GM19395 (cell line): ENCODE results near the gene ADAMTS10.
"Not testable (repeated sequence)": the region's sequence is repeated elsewhere in the genome, so short reads cannot be mapped to it uniquely, and the experiment has no call there.

Experiments
- ATAC-seq: cut with Tn5 transposase; IDR thresholded peaks from one replicate; pipeline ENCODE4 v1.9.1; 2021; ENCODE audit warnings: mild to moderate bottlenecking, moderate library complexity; ENCODE audit not compliant: unreplicated experiment

Gene ADAMTS10

DNA sequence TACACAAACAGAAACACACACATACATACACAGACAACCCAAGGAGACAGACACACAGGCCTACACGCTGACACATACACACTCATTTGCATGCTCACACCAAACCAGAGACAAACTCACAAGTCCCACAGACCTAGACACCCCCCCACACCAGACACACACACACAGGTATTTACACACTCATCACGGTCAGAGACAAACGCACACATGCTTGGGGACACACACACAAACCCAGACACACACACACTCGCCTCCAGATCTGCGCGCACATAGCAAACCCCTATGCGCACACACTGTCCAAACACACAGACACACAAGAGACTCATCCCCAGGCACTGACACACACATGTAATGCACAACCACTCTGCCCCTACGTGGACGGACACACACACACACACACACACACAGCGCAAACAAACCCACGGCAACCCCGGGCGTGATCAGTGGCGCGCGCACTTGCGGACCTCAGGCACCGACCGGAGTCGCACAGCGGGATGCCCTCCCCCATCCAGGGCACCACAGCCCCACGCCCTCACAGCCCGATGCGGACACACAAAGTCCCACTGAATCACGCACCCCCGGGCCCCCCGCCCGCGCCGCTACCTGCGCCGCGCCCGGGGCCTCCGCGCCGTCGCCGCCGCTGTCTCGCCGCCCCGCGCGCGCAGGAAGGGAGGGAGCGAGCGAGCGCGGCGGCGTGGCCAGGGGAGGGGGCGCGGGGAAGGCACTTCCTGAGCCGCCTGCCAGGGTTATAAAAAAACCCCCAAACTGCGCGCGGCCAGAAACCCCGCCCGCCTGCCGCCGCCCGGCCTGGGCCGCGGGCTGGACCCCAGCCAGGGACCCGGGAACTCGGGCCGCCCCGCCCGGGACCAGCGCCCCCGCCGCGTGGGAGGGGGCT lies at the start of gene ADAMTS10:
Gene ADAMTS10, minus strand, starts transcription at position 675 of the 895 bp plus-strand sequence. CDS start 5,005 bp downstream, outside the sequence.
- no peak for ATAC-seq

DNA sequence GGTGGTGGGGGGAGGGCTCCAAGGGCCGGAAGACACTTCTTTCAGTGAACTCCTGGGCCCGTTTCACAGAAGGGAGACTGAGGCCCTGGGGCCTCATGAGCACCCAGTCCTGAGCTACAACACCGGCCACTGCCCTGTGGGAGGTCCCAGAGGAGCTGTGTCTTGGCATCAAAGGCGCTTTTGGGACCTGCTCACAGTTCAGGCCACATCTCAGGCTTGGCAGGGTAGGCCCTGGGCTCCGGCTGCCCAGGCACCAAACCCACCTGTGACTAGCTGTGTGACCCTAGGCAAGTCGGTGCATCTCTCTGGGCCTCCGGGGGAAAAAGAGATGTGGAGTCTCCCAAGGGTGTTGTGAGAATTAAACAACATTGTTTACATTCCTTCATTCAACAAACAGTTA lies 49.4 kb upstream of the ADAMTS10 start:
- ATAC-seq: no peak

DNA sequence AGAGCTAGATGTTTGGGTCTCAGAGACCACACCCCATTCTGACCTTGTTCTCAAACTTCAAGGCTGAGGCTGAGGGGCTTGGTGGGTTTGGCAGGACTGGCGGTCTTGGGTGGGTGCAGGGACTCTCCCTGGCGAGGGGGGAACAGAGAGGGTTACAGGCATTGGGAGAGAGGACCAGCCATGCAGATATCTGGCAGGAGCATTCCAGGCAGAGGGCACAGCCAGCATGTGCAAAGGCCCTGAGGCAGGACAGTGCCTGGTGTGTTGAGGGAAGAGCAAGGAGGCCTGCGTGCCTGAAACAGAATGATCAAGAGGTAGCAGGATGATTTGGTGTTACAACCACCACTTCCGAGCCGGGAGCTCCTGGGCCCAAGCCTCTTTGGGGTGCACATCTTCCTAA lies 47.4 kb upstream of the ADAMTS10 start:
- ATAC-seq: no peak

GRCh38 chr19:8655340-8655709 lies 44.8 kb upstream of the ADAMTS10 start:
- ATAC-seq: no peak

DNA sequence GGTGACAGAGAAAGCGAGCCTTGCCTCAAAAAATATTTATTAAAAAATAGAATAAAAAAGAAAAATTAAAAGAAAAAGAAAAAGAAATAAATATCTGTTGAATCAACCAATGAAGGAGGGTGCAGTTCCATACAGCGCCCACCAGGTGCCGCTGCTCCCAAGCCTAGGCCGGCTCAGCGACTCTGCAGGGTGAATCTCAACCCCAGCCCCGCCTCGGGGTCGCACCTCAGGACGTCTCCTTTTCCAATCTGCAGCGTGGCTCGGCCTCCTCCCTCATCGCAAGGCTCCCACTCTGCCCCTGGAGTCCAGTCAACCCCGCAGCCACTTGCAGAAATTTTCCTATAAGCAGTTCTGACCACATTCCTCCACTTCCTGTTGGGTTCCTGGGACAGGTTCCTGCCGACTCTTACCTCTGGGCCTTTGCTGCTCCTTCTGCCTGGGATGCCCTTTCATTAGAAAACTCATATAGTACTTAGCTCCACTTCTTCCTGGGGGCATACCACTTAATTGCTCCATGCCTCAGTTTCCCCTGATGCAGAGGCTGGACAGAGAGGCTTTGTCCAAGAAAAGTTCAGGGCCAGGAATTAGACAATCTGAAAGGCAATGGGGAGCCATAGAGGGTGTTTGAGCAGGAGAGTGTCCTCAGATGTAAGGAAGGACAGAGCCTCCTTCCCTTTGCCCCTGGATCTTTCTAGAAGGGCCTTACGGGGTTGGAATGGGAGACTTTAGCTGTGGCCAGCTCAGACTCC lies 44.2 kb upstream of the ADAMTS10 start:
- ATAC-seq: no peak

DNA sequence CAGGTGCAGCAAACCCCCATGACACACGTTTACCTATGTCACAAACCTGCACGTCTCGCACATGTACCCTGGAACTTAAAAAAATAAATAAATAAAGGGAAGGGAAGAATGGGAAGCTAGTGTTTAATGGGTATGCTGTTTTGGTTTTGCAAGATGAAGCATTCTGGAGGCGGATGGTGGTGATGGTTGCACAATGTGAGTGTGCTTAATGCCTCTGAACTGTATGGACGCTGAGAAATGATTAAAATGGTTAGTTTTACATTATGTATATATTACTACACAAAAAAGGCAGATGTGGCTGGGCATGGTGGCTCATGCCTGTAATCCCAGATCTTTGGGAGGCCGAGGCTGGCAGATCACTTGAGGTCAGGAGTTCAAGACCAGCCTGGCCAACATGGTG lies 37.7 kb upstream of the ADAMTS10 start:
- ATAC-seq: no peak

DNA sequence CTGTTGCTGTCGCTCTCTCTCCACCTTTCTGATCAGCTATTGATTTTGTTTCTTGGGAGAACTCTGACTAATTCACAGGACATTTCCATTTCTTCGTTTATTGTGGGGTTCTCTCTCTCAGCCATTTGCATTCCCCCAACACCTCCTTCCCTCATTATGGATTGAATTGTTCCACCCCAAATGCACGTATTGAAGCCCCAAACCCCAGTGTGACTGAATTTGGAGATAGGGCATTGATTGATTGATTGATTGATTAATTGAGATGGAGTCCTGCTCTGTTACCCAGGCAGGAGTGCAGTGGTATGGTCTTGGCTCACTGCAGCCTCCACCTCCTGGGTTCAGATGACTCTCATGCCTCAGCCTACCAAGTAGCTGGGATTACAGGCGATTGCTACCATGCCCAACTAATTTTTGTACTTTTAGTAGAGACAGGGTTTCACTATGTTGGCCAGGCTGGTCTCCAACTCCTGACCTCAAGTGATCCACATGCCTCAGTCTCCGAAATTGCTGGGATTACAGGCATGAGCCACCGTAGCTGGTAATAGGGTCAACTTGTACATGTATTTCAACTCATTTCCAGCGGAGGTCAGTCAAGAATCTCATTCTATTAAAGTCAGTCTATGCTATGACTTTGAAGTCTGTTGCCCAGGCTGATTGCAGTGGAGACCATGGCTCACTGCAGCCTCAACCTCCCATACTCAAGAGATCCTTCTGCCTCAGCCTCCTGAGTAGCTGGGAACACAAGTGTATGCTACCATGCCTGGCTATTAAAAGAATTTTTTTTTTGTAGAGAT lies 33.5 kb upstream of the ADAMTS10 start:
- no peak for ATAC-seq

DNA sequence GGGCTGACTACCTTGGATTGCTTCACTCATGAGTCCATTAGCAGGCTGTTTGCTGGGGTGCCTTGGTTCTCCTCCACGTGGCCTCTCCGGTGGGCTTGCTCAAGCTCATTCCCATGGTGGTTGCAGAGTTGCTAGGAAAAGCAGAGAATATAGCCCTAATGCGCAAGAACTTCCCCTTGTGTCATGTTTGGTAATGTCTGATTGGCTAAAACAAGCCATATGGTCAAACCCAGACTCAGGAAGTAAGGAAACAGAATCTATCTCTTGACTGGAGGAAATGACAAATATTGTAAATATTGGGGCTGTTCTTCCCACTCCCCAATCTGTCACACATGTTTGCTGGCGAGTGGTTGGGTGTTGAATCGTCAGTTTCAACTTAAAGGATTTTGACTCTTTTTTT lies 32.0 kb upstream of the ADAMTS10 start:
- no peak for ATAC-seq

- ATAC-seq: no peak
Measured at GRCh38 chr19:8641908-8642547, 31.5 kb upstream of the ADAMTS10 start.

DNA sequence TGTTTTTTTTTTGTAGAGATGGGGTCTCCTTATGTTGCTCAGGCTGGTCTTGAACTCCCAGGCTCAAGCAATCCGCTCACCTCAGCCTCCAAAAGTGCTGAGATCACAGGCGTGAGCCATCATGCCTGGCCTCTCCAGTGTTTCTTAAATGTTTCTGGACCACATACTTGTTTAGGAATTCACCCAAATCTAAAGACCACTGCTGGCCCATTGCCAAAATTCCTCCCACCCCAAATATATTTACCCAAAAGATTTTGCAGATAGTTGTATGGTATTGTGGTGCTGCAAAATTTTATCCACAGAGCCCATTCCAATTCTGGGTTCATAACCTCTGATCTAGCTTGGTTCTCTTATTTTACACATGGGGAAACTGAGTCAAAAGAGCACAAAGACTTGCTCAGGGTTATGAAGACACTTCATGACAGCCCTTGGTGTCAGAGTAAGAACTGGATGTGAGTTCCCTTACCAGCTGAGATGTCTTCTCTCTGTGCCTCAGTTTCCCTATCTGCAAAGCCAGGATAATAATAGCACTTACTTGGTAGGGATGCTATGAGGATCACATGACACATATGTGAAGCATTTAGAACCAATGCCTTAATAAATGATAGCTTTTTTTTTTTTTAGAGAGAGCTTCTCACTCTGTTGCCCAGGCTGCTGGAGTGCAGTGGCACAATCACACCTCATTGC lies 30.8 kb upstream of the ADAMTS10 start:
- no peak for ATAC-seq

GRCh38 chr19:8640402-8641004 lies 30.0 kb upstream of the ADAMTS10 start:
- ATAC-seq: no peak

DNA sequence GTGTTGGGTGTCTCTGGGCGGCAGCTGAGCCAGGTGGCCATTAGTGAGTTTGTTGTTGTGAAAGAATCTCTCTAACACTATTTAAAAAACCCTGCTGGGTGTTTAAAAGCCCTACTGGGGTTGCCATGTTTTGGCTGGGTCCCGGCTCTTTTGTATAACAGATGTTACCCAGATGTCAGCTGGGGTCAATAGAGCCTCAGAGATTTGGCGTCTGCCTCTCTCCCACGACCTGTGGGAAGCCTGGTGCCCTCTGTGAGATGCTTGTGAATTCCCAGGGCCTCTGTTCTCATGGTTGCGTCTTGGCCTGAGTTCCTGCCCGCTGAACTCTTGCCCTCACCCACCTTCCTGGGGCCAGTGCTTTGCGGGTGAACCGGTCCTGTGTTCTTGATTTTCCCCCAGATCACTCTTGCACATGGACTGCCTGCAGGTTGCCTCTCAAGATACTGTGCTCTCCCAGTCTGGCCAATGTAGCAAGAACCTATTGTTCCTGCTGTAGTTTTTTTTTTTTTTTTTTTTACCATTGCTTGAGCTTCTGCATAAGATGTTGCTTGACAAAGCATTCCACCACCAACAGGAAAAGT lies 29.4 kb upstream of the ADAMTS10 start:
- ATAC-seq: no peak

- no peak for ATAC-seq
Measured at GRCh38 chr19:8638078-8638619, 27.6 kb upstream of the ADAMTS10 start.

- ATAC-seq: not testable (repeated sequence)
Measured at GRCh38 chr19:8637070-8637469, 26.6 kb upstream of the ADAMTS10 start.

- ATAC-seq: no peak
Measured at GRCh38 chr19:8635422-8635821, 24.9 kb upstream of the ADAMTS10 start.

DNA sequence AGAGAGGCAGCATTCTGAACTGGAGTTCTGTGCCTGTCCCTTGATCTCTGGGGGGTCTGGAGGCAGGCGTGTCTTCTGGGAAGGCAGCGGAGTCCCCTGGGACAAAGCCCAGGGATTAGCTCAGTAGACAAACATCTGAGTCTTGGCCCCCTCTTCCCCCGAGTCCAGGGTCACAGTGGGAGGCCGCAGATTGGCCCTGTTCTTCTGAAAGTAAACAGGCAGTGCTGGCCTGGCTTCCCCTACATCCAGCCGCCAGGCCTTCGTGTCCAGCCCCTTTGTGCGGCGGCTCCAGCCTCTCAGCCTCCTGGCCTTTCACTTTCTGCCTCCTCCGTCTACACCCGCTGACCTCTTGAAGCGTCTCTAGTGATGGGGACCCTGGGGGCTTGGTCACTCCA lies 20.9 kb upstream of the ADAMTS10 start:
- no peak for ATAC-seq

GRCh38 chr19:8630796-8631424 lies 20.4 kb upstream of the ADAMTS10 start:
- ATAC-seq: no peak

- ATAC-seq: no peak
Measured at GRCh38 chr19:8629996-8630683, 19.6 kb upstream of the ADAMTS10 start, which contains the start of gene NFILZ. Gene NFILZ (plus strand): TSS chr19:8630633. CDS start chr19:8676766, 46,133 bp downstream.
